Fibroblast of lung (primary cell): ENCODE measurements around the gene DLG2.

Experiments
- EZH2 ChIP-seq: IDR thresholded peaks from 2 replicates; pipeline ENCODE4 v1.5.1; 2012; ENCODE audit warnings: low read length, control low read depth, mild to moderate bottlenecking; ENCODE audit errors: missing control alignments
- TF ChIP-seq, protein P1 (sequence below), 2 donors: IDR thresholded peaks in 1 of 2; conservative IDR thresholded peaks in 1 of 2; 1 replicate in 1 of 2; 2 replicates in 1 of 2; pipeline ENCODE4 v1.5.1; 2011 to 2012; ENCODE audit warnings: low read length in 2 of 2, control low read depth in 1 of 2, inconsistent platforms in 1 of 2, low read depth in 1 of 2, mild to moderate bottlenecking in 1 of 2

GRCh38 chr11:85089654-85090053 is 537.5 kb downstream of the DLG2 start:
- TF ChIP-seq EZH2, result no peak
- TF ChIP-seq, protein P1, sequence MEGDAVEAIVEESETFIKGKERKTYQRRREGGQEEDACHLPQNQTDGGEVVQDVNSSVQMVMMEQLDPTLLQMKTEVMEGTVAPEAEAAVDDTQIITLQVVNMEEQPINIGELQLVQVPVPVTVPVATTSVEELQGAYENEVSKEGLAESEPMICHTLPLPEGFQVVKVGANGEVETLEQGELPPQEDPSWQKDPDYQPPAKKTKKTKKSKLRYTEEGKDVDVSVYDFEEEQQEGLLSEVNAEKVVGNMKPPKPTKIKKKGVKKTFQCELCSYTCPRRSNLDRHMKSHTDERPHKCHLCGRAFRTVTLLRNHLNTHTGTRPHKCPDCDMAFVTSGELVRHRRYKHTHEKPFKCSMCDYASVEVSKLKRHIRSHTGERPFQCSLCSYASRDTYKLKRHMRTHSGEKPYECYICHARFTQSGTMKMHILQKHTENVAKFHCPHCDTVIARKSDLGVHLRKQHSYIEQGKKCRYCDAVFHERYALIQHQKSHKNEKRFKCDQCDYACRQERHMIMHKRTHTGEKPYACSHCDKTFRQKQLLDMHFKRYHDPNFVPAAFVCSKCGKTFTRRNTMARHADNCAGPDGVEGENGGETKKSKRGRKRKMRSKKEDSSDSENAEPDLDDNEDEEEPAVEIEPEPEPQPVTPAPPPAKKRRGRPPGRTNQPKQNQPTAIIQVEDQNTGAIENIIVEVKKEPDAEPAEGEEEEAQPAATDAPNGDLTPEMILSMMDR (conservative IDR thresholded peaks at IDR 0.05 in 1 of 2, IDR thresholded peaks at IDR 0.05 in 1 of 2; ENCODE audit: low read depth in 1 of 2, low read length in 2 of 2), result no peak
